MM.1S (cell line): ENCODE data around the gene MACROD2.

Experiments
- DNase-seq: peaks from one replicate; pipeline ENCODE4 v3.0.0-alpha.2; 2015
- H2AFZ ChIP-seq: fragments of 300-600 bp; sonication (generic); 2 replicates; pipeline ENCODE4 v1.6.0; 2016; ENCODE audit warnings: antibody characterized with exemption, low read length
- H3F3A ChIP-seq: fragments of 300-600 bp; sonication (generic); 2 replicates; pipeline ENCODE4 v1.6.1; 2016; ENCODE audit warnings: mild to moderate bottlenecking, antibody characterized with exemption, low read length, moderate library complexity, mixed read lengths; ENCODE audit not compliant: insufficient read depth
- H3K27ac ChIP-seq: fragments of 300-600 bp; sonication (generic); 2 replicates; pipeline ENCODE4 v1.5.1; 2016; ENCODE audit warnings: mild to moderate bottlenecking, low read length
- H3K27me3 ChIP-seq: fragments of 300-600 bp; sonication (generic); replicated peaks from 2 replicates; pipeline ENCODE4 v1.6.0; 2016; ENCODE audit warnings: low read length; ENCODE audit not compliant: insufficient read depth
- H3K36me3 ChIP-seq: fragments of 300-600 bp; sonication (generic); replicated peaks from 2 replicates; pipeline ENCODE4 v1.6.1; 2016; ENCODE audit warnings: mild to moderate bottlenecking, low read length, mixed read lengths; ENCODE audit not compliant: insufficient read depth
- H3K4me1 ChIP-seq: fragments of 300-600 bp; sonication (generic); 2 replicates; pipeline ENCODE4 v1.6.1; 2016; ENCODE audit warnings: low read length, mixed read lengths
- H3K4me2 ChIP-seq: fragments of 300-600 bp; sonication (generic); 2 replicates; pipeline ENCODE4 v1.6.0; 2016; ENCODE audit warnings: low read depth, low read length
- H3K4me3 ChIP-seq: fragments of 300-600 bp; sonication (generic); 2 replicates; pipeline ENCODE4 v1.5.1; 2016; ENCODE audit warnings: low read length, mixed read lengths
- H3K79me2 ChIP-seq: fragments of 300-600 bp; sonication (generic); 2 replicates; pipeline ENCODE4 v1.6.1; 2016; ENCODE audit warnings: mixed run types, low read length, mixed read lengths
- H3K9ac ChIP-seq: fragments of 300-600 bp; sonication (generic); 2 replicates; pipeline ENCODE4 v1.6.1; 2016; ENCODE audit warnings: low read length, mixed read lengths
- H3K9me2 ChIP-seq: fragments of 300-600 bp; sonication (generic); replicated peaks from 2 replicates; pipeline ENCODE4 v1.6.1; 2016; ENCODE audit warnings: mild to moderate bottlenecking, low read length, mixed read lengths; ENCODE audit not compliant: insufficient read depth
- H3K9me3 ChIP-seq: fragments of 300-600 bp; sonication (generic); replicated peaks from 2 replicates; pipeline ENCODE4 v1.6.1; 2016; ENCODE audit warnings: mild to moderate bottlenecking, low read length, mixed read lengths; ENCODE audit not compliant: insufficient read depth
- H4K20me1 ChIP-seq: fragments of 300-600 bp; sonication (generic); 2 replicates; pipeline ENCODE4 v1.6.1; 2016; ENCODE audit warnings: mild to moderate bottlenecking, low read length, moderate library complexity, mixed read lengths; ENCODE audit not compliant: insufficient read depth
- CTCF ChIP-seq: fragments of 300-600 bp; sonication (generic); IDR thresholded peaks from 2 replicates; pipeline ENCODE4 v1.5.1; 2016; ENCODE audit warnings: antibody characterized with exemption, low read length, mixed read lengths
- EZH2 ChIP-seq: fragments of 300-600 bp; sonication (generic); optimal IDR thresholded peaks from 2 replicates; pipeline ENCODE3; 2017; ENCODE audit warnings: low read depth, mild to moderate bottlenecking, antibody characterized with exemption, low read length, mixed read lengths
- EZH2phosphoT487 ChIP-seq: fragments of 300-600 bp; sonication (generic); IDR thresholded peaks from 2 replicates; pipeline ENCODE4 v1.6.1; 2018; ENCODE audit warnings: antibody characterized with exemption, low read length

The MACROD2 gene

GRCh38 chr20:15496501-15497039 lies 1501.3 kb downstream of the MACROD2 start:
- no peaks in the 10 kb centered on the region for H3K36me3 ChIP-seq
- no peaks in the 10 kb centered on the region for H3K27me3 ChIP-seq
- no peak overlapping the region for H2AFZ ChIP-seq
- H3K4me1 ChIP-seq, result no peaks in the 10 kb centered on the region
- no peak for DNase-seq
- H3F3A ChIP-seq, result no peaks in the 10 kb centered on the region
- H4K20me1 ChIP-seq, result no peaks in the 10 kb centered on the region
- H3K9ac ChIP-seq, result no peak overlapping the region
- H3K9me2 ChIP-seq, result no peaks in the 10 kb centered on the region
- H3K4me3 ChIP-seq, result no peak overlapping the region
- no peak overlapping the region for H3K27ac ChIP-seq
- H3K4me2 ChIP-seq, result no peak overlapping the region
- no peaks in the 10 kb centered on the region for H3K79me2 ChIP-seq
- no peak for TF ChIP-seq EZH2
- no peak for TF ChIP-seq CTCF
- no peak for TF ChIP-seq EZH2phosphoT487
- H3K9me3 ChIP-seq, result no peaks in the 10 kb centered on the region

GRCh38 chr20:15498926-15499325 lies 1503.6 kb downstream of the MACROD2 start:
- Histone ChIP-seq H3K4me1 (no peaks in the 10 kb centered on the region), H3K79me2 (no peaks in the 10 kb centered on the region), H3F3A (no peaks in the 10 kb centered on the region), H4K20me1 (no peaks in the 10 kb centered on the region), H3K4me2 (no peak overlapping the region), H3K27me3 (no peaks in the 10 kb centered on the region), H3K27ac (no peak overlapping the region), H2AFZ (no peak overlapping the region), H3K36me3 (no peaks in the 10 kb centered on the region), H3K4me3 (no peak overlapping the region), H3K9ac (no peak overlapping the region), H3K9me2 (no peaks in the 10 kb centered on the region), H3K9me3 (no peaks in the 10 kb centered on the region)
- TF ChIP-seq EZH2 (no peak), EZH2phosphoT487 (no peak), CTCF (no peak)
- no peak for DNase-seq

- H3K79me2 ChIP-seq, result no peaks in the 10 kb centered on the region
Observed at GRCh38 chr20:15506311-15506710, 1511.0 kb downstream of the MACROD2 start.

More at GRCh38 chr20:15506311-15506710, 1511.0 kb downstream of the MACROD2 start:
- H3F3A ChIP-seq, result no peaks in the 10 kb centered on the region
- H3K4me3 ChIP-seq, result no peak overlapping the region
- no peaks in the 10 kb centered on the region for H3K9me3 ChIP-seq
- H3K4me1 ChIP-seq, result no peaks in the 10 kb centered on the region
- no peaks in the 10 kb centered on the region for H4K20me1 ChIP-seq
- H3K9ac ChIP-seq, result no peak overlapping the region
- H3K27ac ChIP-seq, result no peak overlapping the region
- no peak overlapping the region for H2AFZ ChIP-seq
- H3K4me2 ChIP-seq, result no peak overlapping the region
- no peaks in the 10 kb centered on the region for H3K27me3 ChIP-seq
- no peak for DNase-seq
- no peaks in the 10 kb centered on the region for H3K9me2 ChIP-seq
- no peak for TF ChIP-seq CTCF
- TF ChIP-seq EZH2phosphoT487, result no peak
- no peak for TF ChIP-seq EZH2
- no peaks in the 10 kb centered on the region for H3K36me3 ChIP-seq
